Measurements from ENCODE around the gene VSTM4.

VSTM4 gene

GRCh38 chr10:49116509-49117375 is 1.4 kb upstream of the VSTM4 start:
- Histone ChIP-seq H3K23ac (ENCODE audit: low read length in 2 of 2) (no peak overlapping the region), H3K27ac (ENCODE audit: low read length, poor library complexity, severe bottlenecking) (no peak overlapping the region), H4K8ac (ENCODE audit: low read length) (no peak overlapping the region), H2BK15ac (ENCODE audit: low read depth, poor library complexity, severe bottlenecking) (no peak overlapping the region), H2BK120ac (ENCODE audit: low read depth, low read length) (no peak overlapping the region), H2BK5ac (ENCODE audit: low read depth, low read length, poor library complexity, severe bottlenecking) (no peak overlapping the region), H3K27me3 (ENCODE audit: control insufficient read depth in 1 of 2, insufficient read depth in 1 of 2, low read length in 2 of 2) (peaks cover 0 to 25% of the 10 kb centered on the region in 2 experiments), H3K4ac (ENCODE audit: low read depth in 1 of 2, low read length in 2 of 2) (no peak overlapping the region), H3K9ac (ENCODE audit: low read length) (no peak overlapping the region), H2AFZ (ENCODE audit: low read depth, low read length) (no peak overlapping the region), H2BK12ac (ENCODE audit: low read length in 2 of 2) (no peak overlapping the region), H4K91ac (ENCODE audit: low read length) (no peak overlapping the region), H3K4me2 (ENCODE audit: low read length, poor library complexity, severe bottlenecking) (no peak overlapping the region), H3K4me3 (ENCODE audit: insufficient read depth in 1 of 2, low read depth in 1 of 2, low read length in 2 of 2) (no peak overlapping the region), H3K36me3 (ENCODE audit: control insufficient read depth in 1 of 2, insufficient read depth in 2 of 2, low read depth in 1 of 2, low read length in 2 of 2) (no peaks in the 10 kb centered on the region), H3K4me1 (ENCODE audit: control insufficient read depth, insufficient read depth, low read depth, low read length) (peaks cover 12% of the 10 kb centered on the region), H3K79me1 (replicated peaks; ENCODE audit: low read length, poor library complexity, severe bottlenecking) (peaks cover 5% of the 10 kb centered on the region), H3K9me3 (ENCODE audit: control insufficient read depth, low read length) (no peaks in the 10 kb centered on the region), H3K18ac (ENCODE audit: low read depth in 1 of 2, low read length in 2 of 2) (no peak overlapping the region), H3K14ac (ENCODE audit: low read length in 2 of 2) (no peak overlapping the region), H2AK5ac (ENCODE audit: low read length, severe bottlenecking) (peak overlapping the region; percentile 31)
- DNase-seq, result no peak
- 71% methylated on average over 5 of the region's 5 CpGs for WGBS

GRCh38 chr10:49115796-49116508 is 630 bp upstream of the VSTM4 start:
- Histone ChIP-seq H2BK15ac (ENCODE audit: low read depth, poor library complexity, severe bottlenecking) (no peak overlapping the region), H3K4me3 (ENCODE audit: insufficient read depth in 1 of 2, low read depth in 1 of 2, low read length in 2 of 2) (peak overlapping the region; percentile 60 to 66), H3K4me1 (ENCODE audit: control insufficient read depth, insufficient read depth, low read depth, low read length) (peaks cover 13% of the 10 kb centered on the region), H2BK5ac (ENCODE audit: low read depth, low read length, poor library complexity, severe bottlenecking) (no peak overlapping the region), H4K91ac (ENCODE audit: low read length) (no peak overlapping the region), H3K18ac (ENCODE audit: low read depth in 1 of 2, low read length in 2 of 2) (no peak overlapping the region), H2BK120ac (ENCODE audit: low read depth, low read length) (no peak overlapping the region), H3K9me3 (ENCODE audit: control insufficient read depth, low read length) (no peaks in the 10 kb centered on the region), H3K4me2 (ENCODE audit: low read length, poor library complexity, severe bottlenecking) (no peak overlapping the region), H3K14ac (ENCODE audit: low read length in 2 of 2) (no peak overlapping the region), H3K27me3 (ENCODE audit: control insufficient read depth in 1 of 2, insufficient read depth in 1 of 2, low read length in 2 of 2) (peaks cover 0 to 25% of the 10 kb centered on the region in 2 experiments), H3K23ac (ENCODE audit: low read length in 2 of 2) (no peak overlapping the region), H3K27ac (ENCODE audit: low read length, poor library complexity, severe bottlenecking) (no peak overlapping the region), H3K36me3 (ENCODE audit: control insufficient read depth in 1 of 2, insufficient read depth in 2 of 2, low read depth in 1 of 2, low read length in 2 of 2) (no peaks in the 10 kb centered on the region), H3K79me1 (replicated peaks; ENCODE audit: low read length, poor library complexity, severe bottlenecking) (peaks cover 8% of the 10 kb centered on the region), H2AK5ac (ENCODE audit: low read length, severe bottlenecking) (peak overlapping the region; percentile 31), H2AFZ (ENCODE audit: low read depth, low read length) (no peak overlapping the region), H2BK12ac (ENCODE audit: low read length in 2 of 2) (no peak overlapping the region), H4K8ac (ENCODE audit: low read length) (no peak overlapping the region), H3K9ac (ENCODE audit: low read length) (peak overlapping the region; percentile 40), H3K4ac (ENCODE audit: low read depth in 1 of 2, low read length in 2 of 2) (no peak overlapping the region)
- 77% methylated on average over 14 of the region's 14 CpGs for WGBS
- no peak for DNase-seq

GRCh38 chr10:49114718-49115014 is 656 bp downstream of the VSTM4 start:
- Histone ChIP-seq H3K4me1 (ENCODE audit: control insufficient read depth, insufficient read depth, low read depth, low read length) (peaks cover 10% of the 10 kb centered on the region), H3K9me3 (ENCODE audit: control insufficient read depth, low read length) (no peaks in the 10 kb centered on the region), H4K91ac (ENCODE audit: low read length) (no peak overlapping the region), H3K14ac (ENCODE audit: low read length in 2 of 2) (no peak overlapping the region), H3K4ac (ENCODE audit: low read depth in 1 of 2, low read length in 2 of 2) (no peak overlapping the region), H3K27me3 (ENCODE audit: control insufficient read depth in 1 of 2, insufficient read depth in 1 of 2, low read length in 2 of 2) (peaks cover 0 to 25% of the 10 kb centered on the region in 2 experiments), H2BK15ac (ENCODE audit: low read depth, poor library complexity, severe bottlenecking) (no peak overlapping the region), H3K9ac (ENCODE audit: low read length) (peak overlapping the region; percentile 89), H2BK120ac (ENCODE audit: low read depth, low read length) (no peak overlapping the region), H2AFZ (ENCODE audit: low read depth, low read length) (peak overlapping the region; percentile 46), H3K4me3 (ENCODE audit: insufficient read depth in 1 of 2, low read depth in 1 of 2, low read length in 2 of 2) (peak overlapping the region; percentile 60 to 84), H2BK12ac (ENCODE audit: low read length in 2 of 2) (no peak overlapping the region), H3K23ac (ENCODE audit: low read length in 2 of 2) (no peak overlapping the region), H2BK5ac (ENCODE audit: low read depth, low read length, poor library complexity, severe bottlenecking) (no peak overlapping the region), H3K18ac (ENCODE audit: low read depth in 1 of 2, low read length in 2 of 2) (no peak overlapping the region), H3K27ac (ENCODE audit: low read length, poor library complexity, severe bottlenecking) (no peak overlapping the region), H3K79me1 (replicated peaks; ENCODE audit: low read length, poor library complexity, severe bottlenecking) (peaks cover 8% of the 10 kb centered on the region), H2AK5ac (ENCODE audit: low read length, severe bottlenecking) (no peak overlapping the region), H4K8ac (ENCODE audit: low read length) (no peak overlapping the region), H3K36me3 (ENCODE audit: control insufficient read depth in 1 of 2, insufficient read depth in 2 of 2, low read depth in 1 of 2, low read length in 2 of 2) (no peaks in the 10 kb centered on the region), H3K4me2 (ENCODE audit: low read length, poor library complexity, severe bottlenecking) (peak overlapping the region; percentile 70)
- 36% methylated on average over 7 of the region's 9 CpGs for WGBS
- no peak for DNase-seq

- Histone ChIP-seq H4K91ac (ENCODE audit: low read length) (no peak overlapping the region), H2BK15ac (ENCODE audit: low read depth, poor library complexity, severe bottlenecking) (no peak overlapping the region), H2BK5ac (ENCODE audit: low read depth, low read length, poor library complexity, severe bottlenecking) (no peak overlapping the region), H2AK5ac (ENCODE audit: low read length, severe bottlenecking) (no peak overlapping the region), H3K9me3 (ENCODE audit: control insufficient read depth, low read length) (no peaks in the 10 kb centered on the region), H3K27me3 (ENCODE audit: control insufficient read depth in 1 of 2, insufficient read depth in 1 of 2, low read length in 2 of 2) (peaks cover 0 to 25% of the 10 kb centered on the region in 2 experiments), H3K79me1 (replicated peaks; ENCODE audit: low read length, poor library complexity, severe bottlenecking) (peaks cover 8% of the 10 kb centered on the region), H4K8ac (ENCODE audit: low read length) (no peak overlapping the region), H3K4me2 (ENCODE audit: low read length, poor library complexity, severe bottlenecking) (no peak overlapping the region), H2BK12ac (ENCODE audit: low read length in 2 of 2) (no peak overlapping the region), H3K4me3 (ENCODE audit: insufficient read depth in 1 of 2, low read depth in 1 of 2, low read length in 2 of 2) (peak overlapping the region in 1 of 2 experiments; percentile 84), H3K4ac (ENCODE audit: low read depth in 1 of 2, low read length in 2 of 2) (no peak overlapping the region), H2AFZ (ENCODE audit: low read depth, low read length) (no peak overlapping the region), H3K18ac (ENCODE audit: low read depth in 1 of 2, low read length in 2 of 2) (no peak overlapping the region), H3K4me1 (ENCODE audit: control insufficient read depth, insufficient read depth, low read depth, low read length) (peaks cover 10% of the 10 kb centered on the region), H2BK120ac (ENCODE audit: low read depth, low read length) (no peak overlapping the region), H3K23ac (ENCODE audit: low read length in 2 of 2) (no peak overlapping the region), H3K14ac (ENCODE audit: low read length in 2 of 2) (no peak overlapping the region), H3K27ac (ENCODE audit: low read length, poor library complexity, severe bottlenecking) (no peak overlapping the region), H3K36me3 (ENCODE audit: control insufficient read depth in 1 of 2, insufficient read depth in 2 of 2, low read depth in 1 of 2, low read length in 2 of 2) (no peaks in the 10 kb centered on the region), H3K9ac (ENCODE audit: low read length) (peak overlapping the region; percentile 89)
- WGBS, result 85% methylated on average over 3 of the region's 3 CpGs
- no peak for DNase-seq
Observed at GRCh38 chr10:49113741-49114141, 1.6 kb downstream of the VSTM4 start.

Data from mesenchymal stem cell (in vitro differentiated cells and primary cell).